ENCODE data around the gene ZFYVE27. TPM values are rescaled to one million over a fixed set of nuclear protein-coding genes. Genes with fewer than 3 reads are reported as not detected.
A peak's percentile ranks its signal among the peaks of the same experiment; 100 is the strongest.

ZFYVE27 gene
- total RNA-seq, 1 experiment from 2014 or later, result 26.0 TPM

GRCh38 chr10:97762056-97762455, 25.1 kb downstream of the ZFYVE27 start:
- ChIA-PET CTCF (interaction anchor here (0.7 to 3.1 kb wide), 13 partner anchors 10 to 279 kb away, joined by 3 to 13 read pairs (median 6); partner anchors contain the start of genes AVPI1 and SFRP5), POLR2A (interaction anchor here (1.1 kb wide), 1 partner anchor 75 kb away, joined by 3 read pairs; the partner anchor contains the start of gene AVPI1)
- no peak for TF ChIP-seq EMX1 (CRISPR knock-in tag; IDR thresholded peaks at IDR 0.05)
- no peak for TF ChIP-seq OVOL2 (CRISPR knock-in tag; IDR thresholded peaks at IDR 0.05; ENCODE audit: borderline replicate concordance)
- no peak for TF ChIP-seq ZNF317 (CRISPR knock-in tag; IDR thresholded peaks at IDR 0.05; ENCODE audit: borderline replicate concordance, low read depth)
- TF ChIP-seq FOXJ3 (CRISPR knock-in tag; IDR thresholded peaks at IDR 0.05; ENCODE audit: borderline replicate concordance), result no peak
- TF ChIP-seq ZNF512 (CRISPR knock-in tag; IDR thresholded peaks at IDR 0.05; ENCODE audit: borderline replicate concordance), result no peak
- TF ChIP-seq ZNF396 (CRISPR knock-in tag; IDR thresholded peaks at IDR 0.05; ENCODE audit: borderline replicate concordance), result no peak
- TF ChIP-seq TP53 (CRISPR knock-in tag; IDR thresholded peaks at IDR 0.05), result no peak
- TF ChIP-seq ZNF219 (CRISPR knock-in tag; IDR thresholded peaks at IDR 0.05; ENCODE audit: borderline replicate concordance), result no peak
- TF ChIP-seq E2F4 (CRISPR knock-in tag; IDR thresholded peaks at IDR 0.05; ENCODE audit: borderline replicate concordance, low read depth), result no peak
- ATAC-seq (no peak), DNase-seq (ENCODE audit: low spot score) (no peak)
- Mint-ChIP-seq H3K27me3 (ENCODE audit: low read depth) (no peaks in the 10 kb centered on the region), H3K27ac (no peak overlapping the region), H3K36me3 (peaks cover 14% of the 10 kb centered on the region), H3K9me3 (no peaks in the 10 kb centered on the region), H3K4me3 (no peak overlapping the region), H3K4me1 (peaks cover 17% of the 10 kb centered on the region)

DNA sequence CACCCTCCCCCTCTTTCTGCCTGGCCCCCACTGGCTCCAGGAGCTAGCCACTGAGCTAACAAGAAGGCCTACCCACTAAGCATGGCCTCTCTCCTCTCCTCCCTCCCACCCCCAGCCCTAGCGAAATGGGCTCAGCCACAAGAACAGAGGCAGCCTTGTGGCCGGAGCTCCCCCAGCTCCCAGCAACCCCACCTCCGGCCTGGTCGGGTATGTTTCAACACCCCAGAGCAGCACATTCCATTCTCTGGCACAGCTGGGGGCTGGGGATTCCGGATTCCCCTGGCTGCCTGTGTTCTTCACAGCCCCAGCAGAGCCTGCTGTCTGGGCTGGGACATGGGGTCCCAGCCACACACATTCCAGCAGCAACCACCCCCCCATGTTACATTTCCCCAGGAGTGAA, 25.9 kb downstream of the ZFYVE27 start:
- POLR2A ChIA-PET, result interaction anchor here (1.1 kb wide), 1 partner anchor 76 kb away, joined by 3 read pairs; the partner anchor contains the start of gene AVPI1
- H3K27me3 Mint-ChIP-seq (ENCODE audit: low read depth), result peaks cover 3% of the 10 kb centered on the region
- peak; percentile 81 for ATAC-seq

More for the DNA sequence above, 25.9 kb downstream of the ZFYVE27 start:
- DNase-seq (ENCODE audit: low spot score), result peak; percentile 78
- Mint-ChIP-seq H3K9me3 (no peaks in the 10 kb centered on the region), H3K4me1 (peaks cover 17% of the 10 kb centered on the region), H3K27ac (no peak overlapping the region), H3K4me3 (no peak overlapping the region), H3K36me3 (peaks cover 9% of the 10 kb centered on the region)
- CTCF ChIA-PET, result interaction anchor here (0.6 to 2.4 kb wide), 17 partner anchors 9 to 546 kb away, joined by 3 to 13 read pairs (median 5); partner anchors contain the start of genes AVPI1, R3HCC1L and SFRP5
- no peak for TF ChIP-seq ZBTB43 (CRISPR knock-in tag; IDR thresholded peaks at IDR 0.05)
- TF ChIP-seq, protein P1, sequence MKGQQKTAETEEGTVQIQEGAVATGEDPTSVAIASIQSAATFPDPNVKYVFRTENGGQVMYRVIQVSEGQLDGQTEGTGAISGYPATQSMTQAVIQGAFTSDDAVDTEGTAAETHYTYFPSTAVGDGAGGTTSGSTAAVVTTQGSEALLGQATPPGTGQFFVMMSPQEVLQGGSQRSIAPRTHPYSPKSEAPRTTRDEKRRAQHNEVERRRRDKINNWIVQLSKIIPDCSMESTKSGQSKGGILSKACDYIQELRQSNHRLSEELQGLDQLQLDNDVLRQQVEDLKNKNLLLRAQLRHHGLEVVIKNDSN (CRISPR knock-in tag; IDR thresholded peaks at IDR 0.05), result no peak
- no peak for TF ChIP-seq CTCF (IDR thresholded peaks at IDR 0.05)
- no peak for TF ChIP-seq JUN (CRISPR knock-in tag; IDR thresholded peaks at IDR 0.05)

Data from WTC11 (cell line).